SJSA1 (cell line): ENCODE data around the gene HOXA9. TPM values are rescaled to one million over a fixed set of nuclear protein-coding genes. Genes with fewer than 3 reads are reported as not detected.

Experiments used
- DNase-seq, 2 experiments: peaks; one replicate each; pipeline ENCODE4 v3.0.0-alpha.2; 2015 to 2020; ENCODE audit warnings: low spot score in 2 of 2, low read depth in 1 of 2
- H3K27ac ChIP-seq: fragments of 250-450 bp; sonication (Bioruptor Pico); 2 replicates; pipeline ENCODE4 v1.5.1; 2020; ENCODE audit warnings: mild to moderate bottlenecking, moderate library complexity
- H3K27me3 ChIP-seq: fragments of 250-450 bp; sonication (Bioruptor Pico); replicated peaks from 2 replicates; pipeline ENCODE4 v1.5.1; 2020; ENCODE audit warnings: mild to moderate bottlenecking, moderate library complexity
- H3K36me3 ChIP-seq: fragments of 250-450 bp; sonication (Bioruptor Pico); 2 replicates; pipeline ENCODE4 v1.5.1; 2020; ENCODE audit warnings: mild to moderate bottlenecking
- H3K4me1 ChIP-seq: fragments of 250-450 bp; sonication (Bioruptor Pico); replicated peaks from 2 replicates; pipeline ENCODE4 v1.6.1; 2021; ENCODE audit warnings: mild to moderate bottlenecking
- H3K4me3 ChIP-seq: fragments of 250-450 bp; sonication (Bioruptor Pico); 2 replicates; pipeline ENCODE4 v1.5.1; 2020; ENCODE audit warnings: mild to moderate bottlenecking
- H3K9me3 ChIP-seq: fragments of 250-450 bp; sonication (Bioruptor Pico); replicated peaks from 2 replicates; pipeline ENCODE4 v1.5.1; 2020; ENCODE audit warnings: mild to moderate bottlenecking
- total RNA-seq: library from RNA; depleted of rRNA; stranded (reverse); fragments of >200 nt; shearing (Covaris generic); gene quantifications from 2 replicates; pipeline ENCODE4 v1.2.3, GENCODE V29; 2014; rRNA removed

The HOXA9 gene
- total RNA-seq, 1 experiment from 2014 or later: 16.3 TPM

GRCh38 chr7:27112955-27113949 is 52.1 kb downstream of the HOXA9 start:
- Histone ChIP-seq H3K4me1 (peaks cover 52% of the 10 kb centered on the region), H3K27ac (peak overlapping the region; percentile 83), H3K36me3 (peaks cover 10% of the 10 kb centered on the region), H3K27me3 (no peaks in the 10 kb centered on the region), H3K4me3 (peak overlapping the region; percentile 65), H3K9me3 (0 out of 2 replicates have a peak, but pooled peaks cover 2% of the 10 kb centered on the region)
- DNase-seq: peak; percentile 71 to 80

Other genes with a start within 250 kb of the HOXA9 start
- gene HOXA1, start 69.5 kb downstream of the HOXA9 start, total RNA-seq: 2.0 and 5.8 TPM in 2 replicates
- 0.47 and 2.3 TPM in 2 replicates for gene HOXA2, start 62.9 kb downstream of the HOXA9 start, total RNA-seq
- gene HOXA4, start 34.8 kb downstream of the HOXA9 start, total RNA-seq: 0.58 TPM in 1 of 2 replicates, not detected in the other
- 0.79 and 0.81 TPM in 2 replicates for gene HOXA5, start 21.9 kb downstream of the HOXA9 start, total RNA-seq
- 0.79 TPM in 1 of 2 replicates, not detected in the other for gene HOXA6, start 17.8 kb downstream of the HOXA9 start, total RNA-seq
- gene HOXA3, start 13.0 kb downstream of the HOXA9 start, total RNA-seq: 0.13 and 1.8 TPM in 2 replicates
- 0.09 and 2.9 TPM in 2 replicates for gene HOXA7, start 8.9 kb downstream of the HOXA9 start, total RNA-seq
- gene HOXA10, start 8.8 kb upstream of the HOXA9 start, total RNA-seq: 8.6 and 15.5 TPM in 2 replicates
- gene HOXA11, start 19.7 kb upstream of the HOXA9 start, total RNA-seq: 4.4 and 5.9 TPM in 2 replicates
- gene HOXA13, start 34.6 kb upstream of the HOXA9 start, total RNA-seq: 1.7 and 2.5 TPM in 2 replicates
- gene EVX1, start 77.3 kb upstream of the HOXA9 start, total RNA-seq: not detected in 2 replicates